ENCODE results near the gene MICALL2. TPM values are rescaled to one million over a fixed set of nuclear protein-coding genes. Genes with fewer than 3 reads are reported as not detected.

The MICALL2 gene
- total and polyA plus RNA-seq, 4 donors: 41.7 to 346 (median 64.0) TPM

DNA sequence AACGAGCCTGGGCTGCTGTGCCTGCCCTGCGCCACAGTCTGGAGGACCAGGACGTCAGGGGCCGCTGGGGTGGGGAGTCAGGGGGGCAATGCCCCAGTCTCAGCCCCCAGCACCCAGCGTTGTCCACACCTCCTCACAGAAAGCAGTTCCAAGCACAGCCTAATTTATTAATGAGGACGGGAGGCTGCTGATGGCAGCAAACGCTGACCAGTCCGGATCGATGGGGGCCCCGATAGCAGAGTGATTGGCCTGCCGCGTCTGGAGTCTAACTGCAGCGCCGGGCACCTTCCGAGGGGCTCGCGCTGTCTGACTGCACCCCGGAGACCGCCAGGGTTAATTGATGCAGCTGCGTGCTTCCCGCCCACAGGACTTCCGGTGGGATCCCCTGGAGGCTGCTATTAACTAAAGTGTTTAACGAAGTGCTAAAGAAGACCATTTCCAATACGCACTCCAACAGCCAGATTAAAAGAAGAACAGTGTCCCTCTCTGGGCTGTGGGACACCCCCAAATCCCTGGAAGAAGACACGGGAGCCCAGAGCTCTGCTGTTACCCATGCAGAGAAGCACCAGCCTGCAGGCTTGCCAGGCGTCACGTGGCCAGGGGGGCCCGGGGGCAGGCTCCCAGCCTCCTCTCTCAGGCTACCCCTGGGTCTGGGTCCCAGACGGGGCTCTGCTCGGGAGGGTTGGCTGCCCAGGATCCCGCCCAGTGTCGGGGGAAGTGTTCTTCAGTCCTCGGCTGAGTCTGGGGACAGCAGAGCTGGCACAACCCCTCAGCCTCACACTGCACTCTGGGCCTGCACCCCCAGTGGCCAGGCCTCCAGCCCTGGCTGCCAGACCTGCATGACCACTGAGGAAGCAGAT lies 63.8 kb downstream of the MICALL2 start:
- no peak for ATAC-seq (ENCODE audit: low FRiP score)
- no peaks in the 10 kb centered on the region for H3K27me3 ChIP-seq (ENCODE audit: control insufficient read depth in 1 of 2, insufficient read depth in 2 of 2, low read length in 1 of 2)
- intact Hi-C loops (cut with DNase I): no loop called here
- H3K9me3 ChIP-seq (ENCODE audit: control insufficient read depth, low read length): peaks cover 25% of the 10 kb centered on the region
- DNase-seq: no peak
- no peak overlapping the region for H3K27ac ChIP-seq (ENCODE audit: low read depth in 1 of 2, low read length in 2 of 2)
- H3K4me1 ChIP-seq (ENCODE audit: control insufficient read depth in 1 of 2, insufficient read depth in 2 of 2, low read length in 2 of 2): no peaks in the 10 kb centered on the region
- no peak overlapping the region for H3K4me3 ChIP-seq (ENCODE audit: low read length in 2 of 2)
- no peaks in the 10 kb centered on the region for H3K36me3 ChIP-seq (ENCODE audit: control insufficient read depth in 1 of 2, insufficient read depth in 2 of 2, low read length in 1 of 2)
- 52 to 58% methylated on average over 33 of the region's 33 CpGs for WGBS, 2 donors

DNA sequence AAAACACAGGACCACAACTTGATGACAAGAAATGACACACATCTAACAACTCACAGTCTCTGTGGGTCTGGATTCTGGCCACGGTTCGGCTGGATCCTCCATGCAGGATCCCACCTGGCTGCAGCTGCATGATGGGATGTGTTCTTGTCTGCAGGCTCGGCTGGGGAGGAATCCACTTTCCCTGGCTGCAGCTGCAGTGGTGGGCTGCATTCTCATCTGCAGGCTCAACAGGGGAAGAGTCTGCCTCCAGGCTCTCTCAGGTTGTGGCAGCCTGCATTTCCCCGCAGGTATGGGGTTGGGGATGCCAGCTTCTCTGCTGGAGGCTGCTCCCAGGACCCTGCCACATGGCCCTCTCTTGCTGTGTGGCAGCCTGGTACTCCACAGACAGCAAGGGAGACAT lies 64.9 kb downstream of the MICALL2 start:
- no peak for DNase-seq
- 85 to 90% methylated on average over 4 of the region's 4 CpGs for WGBS, 2 donors
- Histone ChIP-seq H3K4me1 (ENCODE audit: control insufficient read depth in 1 of 2, insufficient read depth in 2 of 2, low read length in 2 of 2) (no peaks in the 10 kb centered on the region), H3K27ac (ENCODE audit: low read depth in 1 of 2, low read length in 2 of 2) (no peak overlapping the region), H3K36me3 (ENCODE audit: control insufficient read depth in 1 of 2, insufficient read depth in 2 of 2, low read length in 1 of 2) (no peaks in the 10 kb centered on the region), H3K9me3 (ENCODE audit: control insufficient read depth, low read length) (peaks cover 25% of the 10 kb centered on the region), H3K27me3 (ENCODE audit: control insufficient read depth in 1 of 2, insufficient read depth in 2 of 2, low read length in 1 of 2) (no peaks in the 10 kb centered on the region), H3K4me3 (ENCODE audit: low read length in 2 of 2) (no peak overlapping the region)
- ATAC-seq (ENCODE audit: low FRiP score): no peak
- intact Hi-C loops (cut with DNase I): no loop called here

GRCh38 chr7:1393421-1393820 lies 65.8 kb downstream of the MICALL2 start:
- H3K9me3 ChIP-seq (ENCODE audit: control insufficient read depth, low read length): peaks cover 25% of the 10 kb centered on the region
- WGBS, 2 donors: 74 to 78% methylated on average over 7 of the region's 7 CpGs
- ATAC-seq (ENCODE audit: low FRiP score): no peak
- no peaks in the 10 kb centered on the region for H3K27me3 ChIP-seq (ENCODE audit: control insufficient read depth in 1 of 2, insufficient read depth in 2 of 2, low read length in 1 of 2)
- intact Hi-C loops (cut with DNase I): no loop called here
- H3K4me3 ChIP-seq (ENCODE audit: low read length in 2 of 2): no peak overlapping the region
- no peak for DNase-seq
- H3K36me3 ChIP-seq (ENCODE audit: control insufficient read depth in 1 of 2, insufficient read depth in 2 of 2, low read length in 1 of 2): no peaks in the 10 kb centered on the region
- H3K27ac ChIP-seq (ENCODE audit: low read depth in 1 of 2, low read length in 2 of 2): no peak overlapping the region
- H3K4me1 ChIP-seq (ENCODE audit: control insufficient read depth in 1 of 2, insufficient read depth in 2 of 2, low read length in 2 of 2): no peaks in the 10 kb centered on the region

DNA sequence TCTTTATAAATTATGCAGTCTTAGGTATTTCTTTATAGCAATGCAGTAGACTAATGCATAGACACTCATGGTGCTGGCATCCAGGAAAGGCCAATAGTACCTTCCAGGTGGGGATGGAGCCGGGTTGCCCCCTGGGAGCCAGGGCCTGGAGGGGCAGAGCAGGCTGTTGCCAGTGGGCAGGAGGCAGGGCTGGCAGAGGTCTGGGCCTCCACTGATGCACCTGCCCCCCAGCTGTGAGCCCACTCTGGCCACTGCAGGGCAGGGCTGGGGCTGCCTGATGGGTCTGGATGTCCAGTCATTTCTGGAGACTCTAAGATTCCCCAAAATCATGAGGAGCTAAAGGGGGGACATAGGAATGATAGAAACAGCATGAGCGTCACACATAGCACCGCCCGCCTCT lies 66.7 kb downstream of the MICALL2 start:
- Histone ChIP-seq H3K36me3 (ENCODE audit: control insufficient read depth in 1 of 2, insufficient read depth in 2 of 2, low read length in 1 of 2) (no peaks in the 10 kb centered on the region), H3K27me3 (ENCODE audit: control insufficient read depth in 1 of 2, insufficient read depth in 2 of 2, low read length in 1 of 2) (no peaks in the 10 kb centered on the region), H3K27ac (ENCODE audit: low read depth in 1 of 2, low read length in 2 of 2) (no peak overlapping the region), H3K9me3 (ENCODE audit: control insufficient read depth, low read length) (peaks cover 25% of the 10 kb centered on the region), H3K4me1 (ENCODE audit: control insufficient read depth in 1 of 2, insufficient read depth in 2 of 2, low read length in 2 of 2) (no peaks in the 10 kb centered on the region), H3K4me3 (ENCODE audit: low read length in 2 of 2) (no peak overlapping the region)
- ATAC-seq (ENCODE audit: low FRiP score): no peak
- intact Hi-C loops (cut with DNase I): no loop called here
- WGBS, 2 donors: 90 to 97% methylated on average over 4 of the region's 4 CpGs
- DNase-seq: no peak

DNA sequence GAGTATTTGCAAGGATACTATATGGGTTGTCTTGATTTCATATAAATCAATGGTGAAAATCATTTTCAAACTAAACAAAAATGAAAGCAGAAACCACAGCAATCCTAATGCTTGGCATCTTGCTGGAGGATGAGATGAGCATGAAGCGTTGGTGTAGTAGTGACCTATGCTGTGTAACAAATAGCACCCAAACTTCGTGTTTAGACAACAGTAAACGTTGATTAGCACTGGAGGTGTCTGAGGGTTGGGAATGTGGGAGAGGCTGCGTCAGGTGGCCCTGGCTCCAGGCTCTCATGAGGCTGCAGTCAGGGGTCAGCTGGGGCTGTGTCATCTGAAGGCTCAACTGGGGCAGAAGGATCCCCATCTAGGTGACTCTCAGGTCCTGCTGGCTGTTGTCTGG lies 67.8 kb downstream of the MICALL2 start:
- ATAC-seq (ENCODE audit: low FRiP score) (no peak), DNase-seq (no peak)
- Histone ChIP-seq H3K4me3 (ENCODE audit: low read length in 2 of 2) (no peak overlapping the region), H3K4me1 (ENCODE audit: control insufficient read depth in 1 of 2, insufficient read depth in 2 of 2, low read length in 2 of 2) (no peaks in the 10 kb centered on the region), H3K9me3 (ENCODE audit: control insufficient read depth, low read length) (peaks cover 22% of the 10 kb centered on the region), H3K27ac (ENCODE audit: low read depth in 1 of 2, low read length in 2 of 2) (no peak overlapping the region), H3K36me3 (ENCODE audit: control insufficient read depth in 1 of 2, insufficient read depth in 2 of 2, low read length in 1 of 2) (no peaks in the 10 kb centered on the region), H3K27me3 (ENCODE audit: control insufficient read depth in 1 of 2, insufficient read depth in 2 of 2, low read length in 1 of 2) (no peaks in the 10 kb centered on the region)
- 85 to 86% methylated on average over 4 of the region's 4 CpGs for WGBS, 2 donors
- intact Hi-C loops (cut with DNase I): no loop called here

DNA sequence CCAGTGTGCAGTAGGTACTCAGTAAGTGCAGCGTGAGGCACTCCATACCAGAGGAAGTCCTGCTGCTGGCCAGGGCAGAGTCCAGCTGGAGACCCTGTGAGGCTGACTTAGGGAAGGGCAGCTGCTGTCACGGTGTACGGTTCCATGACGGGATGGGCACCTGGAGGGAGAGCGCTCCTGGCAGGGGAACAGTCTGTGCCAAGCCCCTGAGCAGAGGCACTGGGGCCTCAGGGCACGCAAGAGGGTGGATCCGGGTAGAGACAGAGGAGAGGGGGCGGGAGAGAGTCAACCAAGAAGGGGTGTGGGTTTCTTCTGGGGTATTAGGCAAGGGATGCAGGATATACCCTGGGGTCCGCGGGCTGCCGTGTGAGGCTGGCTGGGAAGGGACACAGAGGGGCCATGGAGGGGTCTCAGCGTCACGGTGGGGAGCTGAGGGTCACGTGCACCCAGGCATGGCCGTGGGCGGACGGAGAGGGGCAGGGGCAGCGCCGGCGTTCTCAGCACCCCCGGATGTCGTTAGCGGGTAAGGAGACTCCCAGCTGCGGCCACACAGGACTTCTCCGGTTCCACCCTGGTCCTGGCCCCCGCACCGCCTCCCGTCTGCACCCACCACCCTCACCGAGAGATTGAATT lies 70.5 kb downstream of the MICALL2 start:
- Histone ChIP-seq H3K27ac (ENCODE audit: low read depth in 1 of 2, low read length in 2 of 2) (no peak overlapping the region), H3K36me3 (ENCODE audit: control insufficient read depth in 1 of 2, insufficient read depth in 2 of 2, low read length in 1 of 2) (no peaks in the 10 kb centered on the region), H3K27me3 (ENCODE audit: control insufficient read depth in 1 of 2, insufficient read depth in 2 of 2, low read length in 1 of 2) (no peaks in the 10 kb centered on the region), H3K4me1 (ENCODE audit: control insufficient read depth in 1 of 2, insufficient read depth in 2 of 2, low read length in 2 of 2) (no peaks in the 10 kb centered on the region), H3K9me3 (ENCODE audit: control insufficient read depth, low read length) (peaks cover 10% of the 10 kb centered on the region), H3K4me3 (ENCODE audit: low read length in 2 of 2) (no peak overlapping the region)
- DNase-seq (no peak), ATAC-seq (ENCODE audit: low FRiP score) (no peak)
- intact Hi-C loops (cut with DNase I): no loop called here
- 53 to 64% methylated on average over 29 of the region's 29 CpGs for WGBS, 2 donors

DNA sequence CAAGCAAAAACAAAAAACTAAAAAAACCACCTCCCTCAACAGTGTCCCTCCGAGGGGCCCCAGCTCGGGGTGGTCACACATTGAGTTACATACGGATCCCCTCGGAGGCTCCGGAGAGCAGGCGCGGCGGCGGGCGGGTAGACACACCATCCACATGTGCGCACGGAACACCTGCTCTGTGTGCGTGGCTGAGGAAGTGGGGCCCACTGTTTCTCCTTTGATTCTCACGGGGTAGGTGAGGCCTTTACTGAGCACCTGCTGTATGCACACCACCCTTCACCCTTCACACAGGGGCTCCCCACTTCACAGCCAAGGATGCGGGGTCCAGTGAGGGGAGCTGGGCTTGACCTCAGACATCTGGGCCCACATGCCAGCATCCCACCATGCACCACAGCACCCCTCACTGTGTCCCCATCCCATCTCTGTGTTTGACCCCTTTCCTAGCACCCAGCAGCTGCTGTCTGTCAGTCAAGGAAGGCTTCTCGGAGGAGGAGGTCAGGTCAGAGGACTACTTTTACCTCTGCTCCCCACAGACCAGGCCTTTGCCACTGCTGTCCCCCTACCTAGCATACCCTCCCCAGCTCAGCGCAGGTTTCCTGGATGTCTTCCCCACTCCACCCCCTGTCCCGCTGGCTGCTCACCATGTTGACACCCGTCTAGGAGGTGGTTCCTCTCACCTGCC lies 71.1 kb downstream of the MICALL2 start:
- intact Hi-C loops (cut with DNase I): no loop called here
- H3K27ac ChIP-seq (ENCODE audit: low read depth in 1 of 2, low read length in 2 of 2): no peak overlapping the region
- peaks cover 6% of the 10 kb centered on the region for H3K9me3 ChIP-seq (ENCODE audit: control insufficient read depth, low read length)

DNA sequence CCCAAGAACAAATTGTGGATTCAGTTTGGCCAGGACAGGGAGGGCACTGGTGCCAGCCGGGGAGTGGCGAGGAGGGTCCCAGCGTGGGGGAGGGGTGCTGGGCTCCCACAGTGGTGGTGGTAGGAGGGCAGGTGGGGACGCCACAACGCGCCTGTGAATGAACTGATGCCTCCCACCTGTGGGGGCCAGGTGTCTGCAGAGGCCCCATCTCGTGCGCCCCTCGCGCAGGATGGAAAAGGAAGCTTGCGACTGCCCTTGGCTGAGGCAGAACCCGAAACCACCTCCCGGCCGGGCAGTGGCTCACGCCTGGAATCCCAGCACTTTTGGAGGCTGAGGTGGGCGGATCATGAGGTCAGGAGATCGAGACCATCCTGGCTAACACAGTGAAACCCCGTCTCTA lies 72.0 kb downstream of the MICALL2 start:
- Histone ChIP-seq H3K9me3 (ENCODE audit: control insufficient read depth, low read length) (peaks cover 5% of the 10 kb centered on the region), H3K4me1 (ENCODE audit: control insufficient read depth in 1 of 2, insufficient read depth in 2 of 2, low read length in 2 of 2) (no peaks in the 10 kb centered on the region), H3K27me3 (ENCODE audit: control insufficient read depth in 1 of 2, insufficient read depth in 2 of 2, low read length in 1 of 2) (no peaks in the 10 kb centered on the region), H3K27ac (ENCODE audit: low read depth in 1 of 2, low read length in 2 of 2) (no peak overlapping the region), H3K36me3 (ENCODE audit: control insufficient read depth in 1 of 2, insufficient read depth in 2 of 2, low read length in 1 of 2) (no peaks in the 10 kb centered on the region), H3K4me3 (ENCODE audit: low read length in 2 of 2) (no peak overlapping the region)
- DNase-seq (no peak), ATAC-seq (ENCODE audit: low FRiP score) (no peak)
- intact Hi-C loops (cut with DNase I): no loop called here
- 79 to 82% methylated on average over 17 to 18 of the region's 18 CpGs for WGBS, 2 donors

More for the DNA sequence above, 71.1 kb downstream of the MICALL2 start:
- DNase-seq: no peak
- no peak overlapping the region for H3K4me3 ChIP-seq (ENCODE audit: low read length in 2 of 2)
- WGBS, 2 donors: 84 to 85% methylated on average over 19 of the region's 19 CpGs
- H3K36me3 ChIP-seq (ENCODE audit: control insufficient read depth in 1 of 2, insufficient read depth in 2 of 2, low read length in 1 of 2): no peaks in the 10 kb centered on the region
- no peak for ATAC-seq (ENCODE audit: low FRiP score)
- H3K4me1 ChIP-seq (ENCODE audit: control insufficient read depth in 1 of 2, insufficient read depth in 2 of 2, low read length in 2 of 2): no peaks in the 10 kb centered on the region
- H3K27me3 ChIP-seq (ENCODE audit: control insufficient read depth in 1 of 2, insufficient read depth in 2 of 2, low read length in 1 of 2): no peaks in the 10 kb centered on the region
